HG02938 (cell line): ENCODE results near the gene SCNN1B.
"Not testable (repeated sequence)": the region's sequence is repeated elsewhere in the genome, so short reads cannot be mapped to it uniquely, and the experiment has no call there.

ENCODE experiments used
- ATAC-seq: cut with Tn5 transposase; IDR thresholded peaks from one replicate; pipeline ENCODE4 v1.9.1; 2021; ENCODE audit warnings: mild to moderate bottlenecking, moderate library complexity; ENCODE audit not compliant: unreplicated experiment

SCNN1B gene

GRCh38 chr16:23400447-23400846 lies 98.3 kb downstream of the SCNN1B start:
- not testable (repeated sequence) for ATAC-seq

GRCh38 chr16:23401139-23401538 lies 99.0 kb downstream of the SCNN1B start:
- ATAC-seq, result no peak

- ATAC-seq, result no peak
These were observed 100.0 kb downstream of the SCNN1B start for GRCh38 chr16:23402100-23402499.

- ATAC-seq, result no peak
These were observed 101.4 kb downstream of the SCNN1B start for GRCh38 chr16:23403547-23403946.

- no peak for ATAC-seq
These were observed 103.9 kb downstream of the SCNN1B start for GRCh38 chr16:23406024-23406423.

- ATAC-seq, result no peak
These were observed 104.6 kb downstream of the SCNN1B start for GRCh38 chr16:23406546-23407240.

GRCh38 chr16:23407436-23408127 lies 105.5 kb downstream of the SCNN1B start:
- no peak for ATAC-seq

- ATAC-seq, result no peak
These were observed 106.2 kb downstream of the SCNN1B start for GRCh38 chr16:23408242-23408822.

- no peak for ATAC-seq
These were observed 106.8 kb downstream of the SCNN1B start for GRCh38 chr16:23408823-23409298.

- ATAC-seq, result no peak
These were observed 107.4 kb downstream of the SCNN1B start for GRCh38 chr16:23409522-23409921.

GRCh38 chr16:23410176-23410575 lies 108.1 kb downstream of the SCNN1B start:
- ATAC-seq, result no peak

- ATAC-seq, result no peak
These were observed 112.6 kb downstream of the SCNN1B start for GRCh38 chr16:23414731-23415130.

- no peak for ATAC-seq
These were observed 114.7 kb downstream of the SCNN1B start for GRCh38 chr16:23416816-23417215.

- no peak for ATAC-seq
These were observed 117.9 kb downstream of the SCNN1B start for GRCh38 chr16:23420011-23420410.

- ATAC-seq, result no peak
These were observed 121.5 kb downstream of the SCNN1B start for GRCh38 chr16:23423496-23424049.

GRCh38 chr16:23424292-23424958 lies 122.3 kb downstream of the SCNN1B start:
- ATAC-seq, result no peak

GRCh38 chr16:23428351-23428750 lies 126.2 kb downstream of the SCNN1B start:
- no peak for ATAC-seq
